ENCODE results near the gene FKBP10.
"Not testable (repeated sequence)": the region's sequence is repeated elsewhere in the genome, so short reads cannot be mapped to it uniquely, and the experiment has no call there.

FKBP10 gene

DNA sequence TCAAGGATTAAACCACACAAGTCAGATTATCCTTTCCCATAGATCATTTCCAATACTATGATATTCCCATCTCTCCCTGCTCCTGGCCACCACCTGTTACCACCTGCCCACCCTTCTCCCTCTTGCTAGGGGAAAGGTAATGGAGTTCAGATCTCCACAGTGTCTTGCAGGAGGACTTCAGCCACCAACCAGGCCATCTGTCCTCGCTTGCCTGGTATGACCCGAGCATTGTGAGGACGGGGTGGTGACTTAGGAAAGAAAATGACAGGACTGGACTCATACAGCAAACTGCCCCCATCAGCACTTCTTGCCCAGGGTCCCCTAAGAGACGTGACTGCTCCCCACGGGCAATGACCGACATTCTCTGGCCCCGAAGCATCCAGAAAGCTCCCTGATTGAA, 10.8 kb downstream of the FKBP10 start:
- Histone ChIP-seq H3K27me3 (replicated peaks; ENCODE audit: control insufficient read depth, insufficient read depth, low read length, poor library complexity, severe bottlenecking) (no peaks in the 10 kb centered on the region), H3K4me1 (ENCODE audit: control insufficient read depth, insufficient read depth, low read length, poor library complexity, severe bottlenecking) (no peaks in the 10 kb centered on the region), H3K27ac (ENCODE audit: insufficient read depth, low read length, poor library complexity, severe bottlenecking) (no peak overlapping the region), H3K4me3 (ENCODE audit: insufficient read depth, low read depth, low read length, poor library complexity, severe bottlenecking) (no peak overlapping the region), H3K9me3 (ENCODE audit: control insufficient read depth, low read length) (no peaks in the 10 kb centered on the region), H3K36me3 (ENCODE audit: control insufficient read depth, insufficient read depth, low read length) (no peaks in the 10 kb centered on the region)
- DNase-seq: no peak

DNA sequence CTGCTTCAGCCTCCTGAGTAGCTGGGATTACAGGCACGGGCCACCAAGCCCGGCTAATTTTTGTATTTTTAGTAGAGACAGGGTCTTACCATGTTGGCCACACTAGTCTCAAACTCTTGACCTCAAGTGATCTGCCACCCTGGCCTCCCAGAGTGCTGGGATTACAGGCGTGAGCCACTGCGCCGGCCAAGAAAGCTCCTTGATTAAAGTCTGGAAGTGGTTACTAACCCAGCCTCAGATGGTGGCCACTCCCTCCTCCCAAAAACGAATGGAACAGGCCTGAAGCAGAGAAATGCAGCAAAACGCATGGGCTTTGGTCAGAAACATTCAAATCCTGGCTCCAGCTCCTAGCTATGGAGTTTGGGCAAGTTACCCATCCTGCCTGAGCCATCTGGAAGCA, 11.3 kb downstream of the FKBP10 start:
- Histone ChIP-seq H3K27ac (ENCODE audit: insufficient read depth, low read length, poor library complexity, severe bottlenecking) (no peak overlapping the region), H3K9me3 (ENCODE audit: control insufficient read depth, low read length) (no peaks in the 10 kb centered on the region), H3K27me3 (replicated peaks; ENCODE audit: control insufficient read depth, insufficient read depth, low read length, poor library complexity, severe bottlenecking) (no peaks in the 10 kb centered on the region), H3K4me3 (ENCODE audit: insufficient read depth, low read depth, low read length, poor library complexity, severe bottlenecking) (no peak overlapping the region), H3K36me3 (ENCODE audit: control insufficient read depth, insufficient read depth, low read length) (no peaks in the 10 kb centered on the region), H3K4me1 (ENCODE audit: control insufficient read depth, insufficient read depth, low read length, poor library complexity, severe bottlenecking) (no peaks in the 10 kb centered on the region)
- no peak for DNase-seq

DNA sequence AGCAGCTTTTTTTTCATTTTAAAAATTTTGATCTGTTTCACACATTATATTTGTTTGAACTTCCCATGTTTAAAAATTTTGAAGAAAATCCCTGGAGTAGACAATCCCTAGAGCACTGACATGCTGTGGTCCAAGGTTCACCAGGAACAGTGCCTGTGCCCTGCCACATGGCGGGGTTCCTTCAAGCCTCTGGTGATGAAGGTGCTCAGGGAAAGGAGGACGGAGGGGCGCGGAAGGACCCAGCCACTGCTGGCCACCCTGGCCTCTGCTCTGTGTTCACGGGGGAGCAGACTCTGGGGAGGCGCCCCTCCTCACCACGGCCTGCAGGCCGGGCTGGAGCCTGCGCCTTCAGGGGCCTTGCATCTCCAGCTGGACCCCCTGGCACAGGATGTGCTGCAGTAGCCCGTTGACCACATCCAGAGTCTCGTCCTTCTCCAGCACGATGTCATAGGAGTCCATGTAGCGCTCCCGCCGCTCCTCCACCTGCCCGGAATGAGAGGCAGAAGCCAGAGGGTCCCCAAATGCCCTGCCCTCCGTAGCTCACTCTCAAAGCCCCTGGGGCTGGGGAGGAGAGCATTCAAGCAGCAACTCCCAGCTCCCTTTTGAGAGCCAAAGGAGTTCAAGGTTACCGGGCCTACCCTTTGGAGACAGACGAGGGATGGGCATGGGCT, 12.5 kb downstream of the FKBP10 start:
- no peaks in the 10 kb centered on the region for H3K9me3 ChIP-seq (ENCODE audit: control insufficient read depth, low read length)
- no peak for DNase-seq
- no peaks in the 10 kb centered on the region for H3K4me1 ChIP-seq (ENCODE audit: control insufficient read depth, insufficient read depth, low read length, poor library complexity, severe bottlenecking)
- H3K27me3 ChIP-seq (replicated peaks; ENCODE audit: control insufficient read depth, insufficient read depth, low read length, poor library complexity, severe bottlenecking): no peaks in the 10 kb centered on the region
- H3K4me3 ChIP-seq (ENCODE audit: insufficient read depth, low read depth, low read length, poor library complexity, severe bottlenecking): no peak overlapping the region
- no peak overlapping the region for H3K27ac ChIP-seq (ENCODE audit: insufficient read depth, low read length, poor library complexity, severe bottlenecking)
- H3K36me3 ChIP-seq (ENCODE audit: control insufficient read depth, insufficient read depth, low read length): no peaks in the 10 kb centered on the region

DNA sequence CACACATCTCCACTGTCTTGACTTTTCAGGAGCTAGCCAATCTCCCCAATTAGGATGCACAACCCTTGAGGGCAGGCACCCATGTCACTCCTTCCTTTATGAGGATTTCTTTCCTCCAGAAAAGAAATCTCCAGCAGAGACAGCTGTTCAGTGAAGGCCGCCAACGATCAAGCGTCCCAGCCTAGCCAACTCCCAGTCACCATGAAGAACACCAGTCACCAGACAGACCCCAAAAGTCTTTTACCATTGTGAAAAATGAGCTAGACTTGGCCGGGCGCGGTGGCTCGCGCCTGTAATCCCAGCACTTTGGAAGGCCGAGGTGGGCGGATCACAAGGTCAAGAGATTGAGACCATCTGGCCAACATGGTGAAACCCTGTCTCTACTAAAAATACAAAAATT, 17.2 kb downstream of the FKBP10 start:
- H3K27ac ChIP-seq (ENCODE audit: insufficient read depth, low read length, poor library complexity, severe bottlenecking); H3K36me3 ChIP-seq (ENCODE audit: control insufficient read depth, insufficient read depth, low read length); DNase-seq: not testable (repeated sequence)

DNA sequence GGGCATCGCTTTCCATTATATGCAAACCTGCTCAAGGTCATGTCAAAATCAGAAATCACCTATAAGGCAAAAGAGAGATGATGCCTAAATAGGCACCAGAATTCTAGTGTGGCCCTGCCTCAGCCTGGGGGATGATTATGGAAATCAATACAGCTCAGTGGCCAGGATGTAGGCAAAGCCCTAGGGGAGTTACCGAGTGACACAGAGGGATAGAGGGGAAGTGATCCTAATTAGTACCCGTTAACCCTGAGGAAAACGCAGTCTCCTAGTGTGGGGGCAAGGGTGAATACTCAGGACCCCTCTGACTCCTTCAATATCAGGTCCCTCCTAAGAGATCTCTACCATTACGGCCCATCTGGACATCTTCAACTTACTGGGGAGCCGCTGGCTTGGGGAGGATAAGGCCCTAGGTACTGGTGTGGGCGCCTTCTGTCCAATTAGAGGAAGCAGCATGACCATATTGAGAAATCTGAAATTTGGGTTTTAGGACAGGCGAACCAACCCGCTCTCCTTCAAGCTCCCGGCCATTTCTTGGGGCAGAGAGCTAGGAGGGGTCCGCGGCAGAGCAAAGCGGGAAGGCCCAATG, 22.5 kb downstream of the FKBP10 start:
- H3K27me3 ChIP-seq (replicated peaks; ENCODE audit: control insufficient read depth, insufficient read depth, low read length, poor library complexity, severe bottlenecking): no peaks in the 10 kb centered on the region
- H3K36me3 ChIP-seq (ENCODE audit: control insufficient read depth, insufficient read depth, low read length): no peaks in the 10 kb centered on the region
- peak overlapping the region; percentile 79 for H3K4me3 ChIP-seq (ENCODE audit: insufficient read depth, low read depth, low read length, poor library complexity, severe bottlenecking)
- DNase-seq: no peak
- peak overlapping the region; percentile 52 for H3K27ac ChIP-seq (ENCODE audit: insufficient read depth, low read length, poor library complexity, severe bottlenecking)
- no peaks in the 10 kb centered on the region for H3K9me3 ChIP-seq (ENCODE audit: control insufficient read depth, low read length)
- peaks cover 11% of the 10 kb centered on the region for H3K4me1 ChIP-seq (ENCODE audit: control insufficient read depth, insufficient read depth, low read length, poor library complexity, severe bottlenecking)

More for the DNA sequence above, 17.2 kb downstream of the FKBP10 start:
- not testable (repeated sequence) for H3K9me3 ChIP-seq (ENCODE audit: control insufficient read depth, low read length); H3K4me3 ChIP-seq (ENCODE audit: insufficient read depth, low read depth, low read length, poor library complexity, severe bottlenecking); H3K4me1 ChIP-seq (ENCODE audit: control insufficient read depth, insufficient read depth, low read length, poor library complexity, severe bottlenecking); H3K27me3 ChIP-seq (replicated peaks; ENCODE audit: control insufficient read depth, insufficient read depth, low read length, poor library complexity, severe bottlenecking)

DNA sequence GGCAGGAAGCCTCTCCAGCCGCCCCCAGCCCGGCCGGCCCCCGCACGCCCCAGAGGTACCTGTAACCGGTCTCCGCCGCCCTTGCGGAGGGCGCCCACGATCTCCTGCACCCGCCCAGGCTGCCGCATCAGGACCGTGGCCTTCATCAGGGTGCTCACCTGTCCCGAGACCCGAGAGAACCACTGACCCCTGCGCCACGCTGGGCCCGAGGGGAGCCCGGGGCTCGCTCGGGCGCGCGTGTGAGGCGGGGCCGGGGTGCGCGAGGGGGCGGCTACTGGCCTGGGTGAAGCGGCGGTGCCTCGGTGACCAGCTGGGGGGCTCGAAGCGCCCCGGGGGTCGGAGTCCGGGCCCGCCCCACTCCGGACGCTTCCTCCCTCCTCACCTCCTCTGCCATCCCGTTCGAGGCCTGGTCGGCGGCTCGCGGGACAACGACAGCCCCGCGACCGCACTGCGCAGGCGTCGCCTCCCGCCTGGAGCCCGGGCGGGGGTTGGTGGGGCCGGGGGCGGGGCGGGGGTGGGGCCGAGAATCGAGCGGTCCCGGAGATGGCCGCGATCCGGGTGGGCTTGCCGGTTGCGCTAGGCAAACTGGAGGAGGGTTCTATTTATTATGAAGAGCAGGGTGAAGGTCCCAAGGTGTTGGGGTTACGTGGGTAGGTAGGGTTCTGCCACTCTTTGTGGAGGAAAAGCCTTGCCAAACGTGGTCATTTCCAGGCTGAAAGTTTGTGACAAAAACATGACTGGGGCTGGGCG, 23.2 kb downstream of the FKBP10 start, which contains the start of gene NT5C3B:
TSS of gene NT5C3B (minus strand) at position 433 of the 750 bp plus-strand sequence. CDS start at position 394, 39 bp downstream.
- no peaks in the 10 kb centered on the region for H3K36me3 ChIP-seq (ENCODE audit: control insufficient read depth, insufficient read depth, low read length)
- DNase-seq: peak in 2 of 3 donors; percentile 15 to 33
- peak within 1 kb of the TSS; percentile 52 for H3K27ac ChIP-seq (ENCODE audit: insufficient read depth, low read length, poor library complexity, severe bottlenecking)
- peaks cover 11% of the 10 kb centered on the region for H3K4me1 ChIP-seq (ENCODE audit: control insufficient read depth, insufficient read depth, low read length, poor library complexity, severe bottlenecking)
- H3K4me3 ChIP-seq (ENCODE audit: insufficient read depth, low read depth, low read length, poor library complexity, severe bottlenecking): peak within 1 kb of the TSS; percentile 79
- no peaks in the 10 kb centered on the region for H3K9me3 ChIP-seq (ENCODE audit: control insufficient read depth, low read length)
- no peaks in the 10 kb centered on the region for H3K27me3 ChIP-seq (replicated peaks; ENCODE audit: control insufficient read depth, insufficient read depth, low read length, poor library complexity, severe bottlenecking)

DNA sequence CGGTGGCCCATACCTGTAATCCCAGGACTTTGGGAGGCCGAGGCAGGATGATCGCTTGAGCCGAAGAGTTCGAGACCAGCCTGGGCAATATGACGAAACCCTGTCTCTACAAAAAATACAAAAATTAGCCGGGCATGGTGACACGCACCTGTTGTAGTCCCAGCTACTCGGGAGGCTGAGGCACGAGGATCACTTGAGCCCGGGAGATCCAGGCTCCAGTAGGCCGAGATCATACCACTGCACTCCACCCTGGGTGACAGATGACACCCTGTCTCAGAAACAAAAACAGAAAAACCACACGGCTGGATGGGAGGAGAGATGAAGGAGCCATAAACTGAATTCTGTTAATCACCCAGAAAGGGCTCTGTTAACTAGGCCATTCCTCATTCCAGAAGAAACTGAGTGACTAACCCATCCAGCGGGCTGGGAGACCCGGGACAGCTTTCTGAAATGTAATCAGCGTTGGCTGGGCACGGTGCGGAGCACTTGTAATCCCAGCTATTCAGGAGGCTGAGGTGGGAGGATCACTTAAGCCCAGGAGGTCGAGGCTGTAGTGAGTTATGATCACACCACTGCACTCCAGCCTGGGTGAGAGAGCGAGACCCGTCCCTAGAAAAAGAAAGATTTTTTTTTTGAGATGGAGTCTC, 23.9 kb downstream of the FKBP10 start:
- H3K27ac ChIP-seq (ENCODE audit: insufficient read depth, low read length, poor library complexity, severe bottlenecking): no peak overlapping the region

DNA sequence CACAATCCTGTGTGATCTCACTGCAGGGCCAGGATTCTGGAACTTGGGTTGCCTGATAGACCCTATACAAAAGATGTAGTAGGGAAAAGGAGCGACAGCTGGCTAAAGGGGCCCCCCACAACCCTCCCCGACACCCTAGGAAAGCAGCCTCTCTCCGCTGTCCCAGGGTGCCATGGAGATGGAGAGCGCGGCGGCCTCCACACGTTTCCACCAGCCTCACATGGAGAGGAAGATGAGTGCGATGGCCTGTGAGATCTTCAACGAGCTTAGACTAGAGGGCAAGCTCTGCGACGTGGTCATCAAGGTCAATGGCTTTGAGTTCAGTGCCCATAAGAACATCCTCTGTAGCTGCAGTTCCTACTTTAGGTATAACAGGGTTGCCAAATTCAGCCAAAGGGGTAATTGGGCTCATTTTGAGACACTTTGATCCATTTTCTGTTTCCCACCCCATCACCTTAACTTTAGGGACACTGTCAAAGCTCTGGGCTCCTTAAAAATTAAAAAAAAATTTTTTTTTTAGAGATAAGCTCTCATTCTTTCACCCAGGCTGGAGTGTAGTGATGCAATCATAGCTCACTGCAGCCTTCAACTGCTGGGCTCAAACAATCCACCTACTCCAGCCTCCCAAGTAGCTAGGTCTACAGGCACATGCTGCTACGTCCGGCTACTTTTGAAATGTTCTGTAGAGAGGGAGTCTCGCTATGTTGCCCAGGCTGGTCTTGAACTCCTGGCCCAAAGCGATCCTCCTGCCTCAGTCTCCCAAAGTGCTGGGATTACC, 25.1 kb downstream of the FKBP10 start, which contains the start of gene KLHL10:
TSS of gene KLHL10 (plus strand) at position 65 of the 778 bp plus-strand sequence. CDS start at position 173, 108 bp downstream.
- H3K27me3 ChIP-seq (replicated peaks; ENCODE audit: control insufficient read depth, insufficient read depth, low read length, poor library complexity, severe bottlenecking): no peaks in the 10 kb centered on the region
- no peak for DNase-seq
- H3K4me1 ChIP-seq (ENCODE audit: control insufficient read depth, insufficient read depth, low read length, poor library complexity, severe bottlenecking): peaks cover 11% of the 10 kb centered on the region
- H3K9me3 ChIP-seq (ENCODE audit: control insufficient read depth, low read length): no peaks in the 10 kb centered on the region
- no peak within 1 kb of the TSS for H3K27ac ChIP-seq (ENCODE audit: insufficient read depth, low read length, poor library complexity, severe bottlenecking)
- H3K36me3 ChIP-seq (ENCODE audit: control insufficient read depth, insufficient read depth, low read length): no peaks in the 10 kb centered on the region
- peak within 1 kb of the TSS; percentile 79 for H3K4me3 ChIP-seq (ENCODE audit: insufficient read depth, low read depth, low read length, poor library complexity, severe bottlenecking)

More for the DNA sequence above, 23.9 kb downstream of the FKBP10 start:
- Histone ChIP-seq H3K4me3 (ENCODE audit: insufficient read depth, low read depth, low read length, poor library complexity, severe bottlenecking) (peak overlapping the region; percentile 79), H3K4me1 (ENCODE audit: control insufficient read depth, insufficient read depth, low read length, poor library complexity, severe bottlenecking) (peaks cover 11% of the 10 kb centered on the region), H3K27me3 (replicated peaks; ENCODE audit: control insufficient read depth, insufficient read depth, low read length, poor library complexity, severe bottlenecking) (no peaks in the 10 kb centered on the region), H3K9me3 (ENCODE audit: control insufficient read depth, low read length) (no peaks in the 10 kb centered on the region), H3K36me3 (ENCODE audit: control insufficient read depth, insufficient read depth, low read length) (no peaks in the 10 kb centered on the region)
- no peak for DNase-seq

DNA sequence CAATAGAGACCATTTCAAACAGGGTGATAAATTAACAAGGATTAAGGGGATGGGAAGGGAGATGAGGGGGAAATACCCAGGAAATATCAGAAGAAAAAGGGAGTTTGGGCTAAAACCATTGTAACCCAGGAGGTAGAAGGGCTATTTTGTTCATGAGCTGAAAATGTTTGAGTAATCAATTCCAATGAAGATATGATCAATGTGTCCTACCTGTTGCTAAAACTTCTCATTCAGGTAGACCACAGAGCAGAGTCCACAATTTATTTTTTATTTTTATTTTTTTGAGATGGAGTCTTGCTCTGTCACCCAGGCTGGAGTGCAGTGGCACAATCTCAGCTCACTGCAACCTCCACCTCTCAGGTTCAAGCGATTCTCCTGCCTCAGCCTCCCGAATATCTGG, 26.6 kb downstream of the FKBP10 start:
- DNase-seq; H3K27ac ChIP-seq (ENCODE audit: insufficient read depth, low read length, poor library complexity, severe bottlenecking); H3K36me3 ChIP-seq (ENCODE audit: control insufficient read depth, insufficient read depth, low read length); H3K9me3 ChIP-seq (ENCODE audit: control insufficient read depth, low read length); H3K4me3 ChIP-seq (ENCODE audit: insufficient read depth, low read depth, low read length, poor library complexity, severe bottlenecking); H3K27me3 ChIP-seq (replicated peaks; ENCODE audit: control insufficient read depth, insufficient read depth, low read length, poor library complexity, severe bottlenecking): not testable (repeated sequence)
- H3K4me1 ChIP-seq (ENCODE audit: control insufficient read depth, insufficient read depth, low read length, poor library complexity, severe bottlenecking): peaks cover 11% of the 10 kb centered on the region

Measured in effector memory CD4-positive, alpha-beta T cell (primary cell).